HepG2 (cell line): ENCODE measurements around the gene TJP3. TPM values are rescaled to one million over a fixed set of nuclear protein-coding genes. Genes with fewer than 3 reads are reported as not detected.

Source experiments
- ATAC-seq: fragments of 200-7000 bp; cut with Tn5 transposase; 3 replicates; pipeline ENCODE4 v1.9.1; 2020; ENCODE audit warnings: mild to moderate bottlenecking, moderate library complexity
- BruUV-seq: library from RNA; stranded (reverse); fragments of 400-500 nt; replicated peaks from 2 replicates; lab custom pipeline; 2021; lab: Mats Ljungman, UMichigan
- CTCF ChIA-PET: fragments of 300-600 bp; formaldehyde crosslinking; extraction: SDS; loops from one replicate; lab custom pipeline; 2021; ENCODE audit warnings: low total read pairs, inconsistent platforms, low intra/inter-chr PET ratio; lab: Yijun Ruan, JAX
- POLR2A ChIA-PET: fragments of 350-600 bp; sonication (Branson Sonifier 250); formaldehyde crosslinking; loops from one replicate; lab custom pipeline; 2020; ENCODE audit warnings: antibody characterized with exemption, inconsistent platforms; lab: Yijun Ruan, JAX
- DNase-seq: peaks from one replicate; pipeline ENCODE4 v3.0.0-alpha.2; 2015; ENCODE audit warnings: low spot score
- FAIRE-seq: peaks from 3 replicates; lab custom pipeline; 2011; peaks lifted over from hg19 to GRCh38; lab: Jason Lieb, UNC
- H2AFZ ChIP-seq: one replicate; pipeline ENCODE4 v1.6.1; 2011; ENCODE audit warnings: low read length, inconsistent platforms
- H3K27ac ChIP-seq: fragments of 300-600 bp; 3 replicates; pipeline ENCODE4 v1.8.0; 2011; ENCODE audit warnings: mixed run types, mild to moderate bottlenecking, mixed read lengths, low read length, inconsistent platforms; ENCODE audit not compliant: insufficient read depth; ENCODE audit errors: extremely low read length
- H3K27me3 ChIP-seq, 2 experiments: fragments of 200-600 bp in 1 of 2; 2 replicates in 1 of 2; 3 replicates in 1 of 2; pipeline versions ENCODE4 v1.6.0 to v1.8.0; 2011; ENCODE audit warnings: low read length in 2 of 2, mild to moderate bottlenecking in 2 of 2, moderate library complexity in 2 of 2, inconsistent platforms in 1 of 2; ENCODE audit not compliant: insufficient read depth in 2 of 2, control insufficient read depth in 1 of 2
- H3K36me3 ChIP-seq, 2 experiments: fragments of 200-600 bp in 1 of 2; replicated peaks in 1 of 2; 2 replicates in 1 of 2; 3 replicates in 1 of 2; pipeline versions ENCODE4 v1.5.1 to v1.8.0; 2011; ENCODE audit warnings: low read length in 2 of 2, inconsistent platforms in 1 of 2; ENCODE audit not compliant: insufficient read depth in 2 of 2, control insufficient read depth in 1 of 2
- H3K4me1 ChIP-seq: 2 replicates; pipeline ENCODE4 v1.5.1; 2012; ENCODE audit warnings: low read length, inconsistent platforms; ENCODE audit not compliant: insufficient read depth
- H3K4me2 ChIP-seq: 2 replicates; pipeline ENCODE4 v1.6.0; 2011; ENCODE audit warnings: low read depth, low read length, inconsistent platforms
- H3K4me3 ChIP-seq, 3 experiments: fragments of 200-600 bp in 1 of 3; sonication (generic), shearing (Covaris generic) in 1 of 3; replicated peaks in 1 of 3; 2 replicates each; pipeline ENCODE4 v1.5.1; 2011 to 2016; ENCODE audit warnings: low read length in 3 of 3, inconsistent platforms in 2 of 3, low read depth in 2 of 3, mild to moderate bottlenecking in 2 of 3, control low read depth in 1 of 3, mixed read lengths in 1 of 3; ENCODE audit not compliant: insufficient read depth in 1 of 3
- H3K79me2 ChIP-seq: one replicate; pipeline ENCODE4 v1.6.1; 2011; ENCODE audit warnings: low read length, inconsistent platforms; ENCODE audit not compliant: insufficient read depth
- H3K9ac ChIP-seq: 2 replicates; pipeline ENCODE4 v1.6.0; 2011; ENCODE audit warnings: mild to moderate bottlenecking, low read depth, low read length, inconsistent platforms; ENCODE audit not compliant: insufficient read depth
- H3K9me3 ChIP-seq: 2 replicates; pipeline ENCODE4 v1.5.1; 2012; ENCODE audit warnings: mild to moderate bottlenecking, low read length
- H4K20me1 ChIP-seq: 2 replicates; pipeline ENCODE4 v1.6.0; 2011; ENCODE audit warnings: inconsistent platforms, mild to moderate bottlenecking, low read length, moderate library complexity; ENCODE audit not compliant: insufficient read depth
- NFIB ChIP-seq: sonication (generic); formaldehyde crosslinking; IDR thresholded peaks from 2 replicates; pipeline ENCODE4 v1.9.0; 2021; ENCODE audit warnings: missing genetic modification reagents, mild to moderate bottlenecking, borderline replicate concordance
- NFYB ChIP-seq: sonication (generic); formaldehyde crosslinking; IDR thresholded peaks from 2 replicates; pipeline ENCODE4 v1.4.0; 2020; ENCODE audit warnings: missing genetic modification reagents
- NR2F1 ChIP-seq, 2 experiments: fragments of 450-650 bp in 1 of 2; formaldehyde crosslinking in 1 of 2; IDR thresholded peaks; 2 replicates each; pipeline versions ENCODE4 v1.5.0 to v1.6.1; 2016 to 2020; ENCODE audit warnings: mild to moderate bottlenecking in 1 of 2, missing compliant biosample characterization in 1 of 2, missing genetic modification reagents in 1 of 2, moderate library complexity in 1 of 2
- ZNF788 ChIP-seq: sonication (generic); formaldehyde crosslinking; IDR thresholded peaks from 2 replicates; pipeline ENCODE4 v1.5.0; 2020; ENCODE audit warnings: mild to moderate bottlenecking, missing genetic modification reagents, borderline replicate concordance
- ZNF891 ChIP-seq: sonication (generic); formaldehyde crosslinking; IDR thresholded peaks from 2 replicates; pipeline ENCODE4 v1.5.0; 2020; ENCODE audit warnings: mild to moderate bottlenecking, missing genetic modification reagents
- WGBS: methylation state at CpG from one replicate; pipeline ENCODE4 v1.1.6; 2017; ENCODE audit warnings: low lambda C conversion rate; 5-methylcytosine and 5-hydroxymethylcytosine counted together
- in situ Hi-C: cut with HindIII; loops from 2 replicates; pipeline ENCODE4 v1.10.0; 2017; ENCODE audit warnings: low pct_unique_long_range_greater_than_20kb; ENCODE audit not compliant: extremely low pct_ligation_motif_present
- intact Hi-C: fragments of 100-400 bp; cut with micrococcal nuclease; formaldehyde crosslinking; loops from one replicate; pipeline ENCODE4 v1.10.0; 2022; ENCODE audit not compliant: unreplicated experiment
- polyA plus RNA-seq, 8 experiments: library from polyadenylated mRNA; depleted of rRNA in 3 of 8; stranded (reverse) in 7 of 8; unstranded in 1 of 8; fragments of >200 nt; fragmentation: Illumina TruSeq in 4 of 8; extraction: Trizol in 4 of 8; gene quantifications; 2 replicates each; pipeline versions ENCODE4 v1.2.1 to v1.2.3, GENCODE V29; 2011 to 2016; ENCODE audit warnings: low read depth in 4 of 8, missing spikeins in 1 of 8, mixed read lengths in 1 of 8; ENCODE audit not compliant: insufficient read depth in 1 of 8
- total RNA-seq, 5 experiments: library from RNA; depleted of rRNA; stranded (reverse); fragments of >200 nt; fragmentation: Illumina TruSeq; extraction: Trizol; gene quantifications; 2 replicates each; pipeline ENCODE4 v1.2.3, GENCODE V29; 2016; ENCODE audit warnings: low read depth in 1 of 5
- TF ChIP-seq, protein P1 (sequence below): sonication (generic); formaldehyde crosslinking; IDR thresholded peaks from 2 replicates; pipeline ENCODE4 v1.5.1; 2020; ENCODE audit warnings: mild to moderate bottlenecking, missing genetic modification reagents, moderate library complexity
- TF ChIP-seq, protein P2 (sequence below): sonication (generic); formaldehyde crosslinking; IDR thresholded peaks from 2 replicates; pipeline ENCODE4 v1.4.0; 2020; ENCODE audit warnings: missing genetic modification reagents

Gene TJP3
- total and polyA plus RNA-seq, 2 of the 13 experiments (the other 11 are each of a cell fraction or from before 2014, with no cell fraction given), result 2.3 to 21.5 TPM

DNA sequence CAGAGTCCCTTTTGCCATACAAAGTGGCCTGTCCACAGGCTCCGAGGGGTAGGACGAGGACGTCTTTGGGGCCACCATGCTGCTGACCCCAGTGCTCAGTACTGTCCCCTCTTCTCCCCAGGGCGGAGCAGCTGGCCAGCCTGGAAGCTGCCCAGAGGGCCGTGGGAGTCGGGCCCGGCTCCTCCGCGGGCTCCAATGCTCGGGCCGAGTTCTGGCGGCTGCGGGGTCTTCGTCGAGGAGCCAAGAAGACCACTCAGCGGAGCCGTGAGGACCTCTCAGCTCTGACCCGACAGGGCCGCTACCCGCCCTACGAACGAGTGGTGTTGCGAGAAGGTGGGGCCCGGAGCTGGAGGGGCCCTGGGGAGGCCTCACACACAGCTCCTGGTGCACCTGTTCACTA, 32.2 kb downstream of the TJP3 start:
- Histone ChIP-seq H3K4me1 (no peaks in the 10 kb centered on the region), H3K36me3 (0 out of 5 replicates have a peak, but pooled peaks cover 0 to 3% of the 10 kb centered on the region in 2 experiments), H3K27me3 (no peaks in the 10 kb centered on the region), H3K4me2 (no peak overlapping the region), H3K27ac (no peak overlapping the region), H2AFZ (no peak overlapping the region), H3K9ac (no peak overlapping the region), H3K79me2 (no peaks in the 10 kb centered on the region), H4K20me1 (no peaks in the 10 kb centered on the region), H3K9me3 (no peaks in the 10 kb centered on the region), H3K4me3 (no peak overlapping the region)
- no TSS peak for BruUV-seq
- intact Hi-C loops, result no loop called here
- TF ChIP-seq, protein P1, sequence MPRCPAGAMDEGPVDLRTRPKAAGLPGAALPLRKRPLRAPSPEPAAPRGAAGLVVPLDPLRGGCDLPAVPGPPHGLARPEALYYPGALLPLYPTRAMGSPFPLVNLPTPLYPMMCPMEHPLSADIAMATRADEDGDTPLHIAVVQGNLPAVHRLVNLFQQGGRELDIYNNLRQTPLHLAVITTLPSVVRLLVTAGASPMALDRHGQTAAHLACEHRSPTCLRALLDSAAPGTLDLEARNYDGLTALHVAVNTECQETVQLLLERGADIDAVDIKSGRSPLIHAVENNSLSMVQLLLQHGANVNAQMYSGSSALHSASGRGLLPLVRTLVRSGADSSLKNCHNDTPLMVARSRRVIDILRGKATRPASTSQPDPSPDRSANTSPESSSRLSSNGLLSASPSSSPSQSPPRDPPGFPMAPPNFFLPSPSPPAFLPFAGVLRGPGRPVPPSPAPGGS (CRISPR knock-in tag), result no peak
- TF ChIP-seq NR2F1 (CRISPR knock-in tag; IDR thresholded peaks at IDR 0.05) (no peak), NFIB (no peak), ZNF891 (CRISPR knock-in tag) (no peak), ZNF788 (CRISPR knock-in tag) (no peak), NFYB (CRISPR knock-in tag) (no peak)
- TF ChIP-seq, protein P2, sequence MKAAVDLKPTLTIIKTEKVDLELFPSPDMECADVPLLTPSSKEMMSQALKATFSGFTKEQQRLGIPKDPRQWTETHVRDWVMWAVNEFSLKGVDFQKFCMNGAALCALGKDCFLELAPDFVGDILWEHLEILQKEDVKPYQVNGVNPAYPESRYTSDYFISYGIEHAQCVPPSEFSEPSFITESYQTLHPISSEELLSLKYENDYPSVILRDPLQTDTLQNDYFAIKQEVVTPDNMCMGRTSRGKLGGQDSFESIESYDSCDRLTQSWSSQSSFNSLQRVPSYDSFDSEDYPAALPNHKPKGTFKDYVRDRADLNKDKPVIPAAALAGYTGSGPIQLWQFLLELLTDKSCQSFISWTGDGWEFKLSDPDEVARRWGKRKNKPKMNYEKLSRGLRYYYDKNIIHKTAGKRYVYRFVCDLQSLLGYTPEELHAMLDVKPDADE (CRISPR knock-in tag), result no peak
- in situ Hi-C loops, result no loop called here
- ChIA-PET POLR2A (no interaction called here), CTCF (no interaction called here)
- no peak for DNase-seq
- 94% methylated on average over 24 of the region's 24 CpGs for WGBS
- ATAC-seq, result no peak
- FAIRE-seq, result no peak
